ENCODE data around the gene NES.

- TF ChIP-seq REST (IDR thresholded peaks at IDR 0.05; ENCODE audit: unreplicated experiment) (no peak), CTCF (conservative IDR thresholded peaks at IDR 0.05; ENCODE audit: low read depth in 2 of 2) (no peak), ZNF331 (CRISPR knock-in tag; IDR thresholded peaks at IDR 0.05; ENCODE audit: low read depth) (no peak), EZH2 (IDR thresholded peaks at IDR 0.05; ENCODE audit: low read depth, unreplicated experiment) (no peak), CREB1 (CRISPR knock-in tag; IDR thresholded peaks at IDR 0.05; ENCODE audit: low read depth) (no peak), POLR2AphosphoS5 (IDR thresholded peaks at IDR 0.05; ENCODE audit: low read depth) (no peak), EZH2phosphoT487 (IDR thresholded peaks at IDR 0.05; ENCODE audit: unreplicated experiment) (no peak), ZNF114 (CRISPR knock-in tag; IDR thresholded peaks at IDR 0.05) (no peak), NANOG (IDR thresholded peaks at IDR 0.05; ENCODE audit: borderline replicate concordance) (no peak), JUNB (IDR thresholded peaks at IDR 0.05; ENCODE audit: unreplicated experiment) (no peak), ETS1 (IDR thresholded peaks at IDR 0.05) (no peak), STAT1 (IDR thresholded peaks at IDR 0.05; ENCODE audit: unreplicated experiment) (no peak), ZNF462 (CRISPR knock-in tag; IDR thresholded peaks at IDR 0.05) (no peak)
These were observed 13.4 kb upstream of the NES start for GRCh38 chr1:156690675-156691036.
